GM23248 (cell line): ENCODE measurements around the gene FHOD3.

Experiments used
- EZH2 ChIP-seq: fragments of 200-600 bp; sonication (generic); IDR thresholded peaks from 2 replicates; pipeline ENCODE4 v1.6.1; 2018; ENCODE audit warnings: antibody characterized with exemption, mild to moderate bottlenecking; ENCODE audit not compliant: insufficient read depth, poor library complexity, severe bottlenecking
- EZH2phosphoT487 ChIP-seq: fragments of 200-600 bp; sonication (generic); IDR thresholded peaks from 2 replicates; pipeline ENCODE4 v1.6.1; 2018; ENCODE audit warnings: antibody characterized with exemption, moderate library complexity, mild to moderate bottlenecking, low read depth; ENCODE audit not compliant: insufficient read depth

- no peak for TF ChIP-seq EZH2
- TF ChIP-seq EZH2phosphoT487, result no peak
Observed at GRCh38 chr18:36406805-36407204, 109.3 kb downstream of the FHOD3 start.
